Tibial artery (tissue), 4 donors: ENCODE measurements around the gene PCBP4.
A peak's percentile ranks its signal among the peaks of the same experiment; 100 is the strongest.

Source experiments
- DNase-seq, 2 donors: peaks; one replicate each; pipeline ENCODE4 v3.0.0-alpha.2; 2019
- H3K27ac ChIP-seq, 2 donors: fragments of 200-600 bp; sonication (generic) in 1 of 2; 1 replicate in 1 of 2; 2 replicates in 1 of 2; pipeline ENCODE4 v1.5.1; 2018 to 2019; ENCODE audit warnings: mild to moderate bottlenecking in 1 of 2
- H3K27me3 ChIP-seq, 2 donors: fragments of 200-600 bp; sonication (generic) in 1 of 2; one replicate each; pipeline versions ENCODE4 v1.5.1 to v1.6.0; 2016 to 2019
- H3K36me3 ChIP-seq, 3 donors: fragments of 200-600 bp; sonication (generic) in 2 of 3; one replicate each; pipeline ENCODE4 v1.5.1; 2016 to 2019; ENCODE audit warnings: mild to moderate bottlenecking in 2 of 3
- H3K4me1 ChIP-seq, 4 donors: fragments of 200-600 bp; sonication (generic) in 2 of 4; 1 replicate in 3 of 4; 2 replicates in 1 of 4; pipeline ENCODE4 v1.5.1; 2016 to 2019
- H3K4me3 ChIP-seq, 2 donors: fragments of 200-600 bp; sonication (generic) in 1 of 2; 1 replicate in 1 of 2; 2 replicates in 1 of 2; pipeline ENCODE4 v1.5.1; 2018 to 2019; ENCODE audit warnings: mild to moderate bottlenecking in 2 of 2
- H3K9me3 ChIP-seq, 3 donors: fragments of 200-600 bp; sonication (generic) in 1 of 3; one replicate each; pipeline ENCODE4 v1.5.1; 2016 to 2019
- CTCF ChIP-seq, 2 experiments: fragments of 200-600 bp in 1 of 2; fragments of 450-650 bp in 1 of 2; IDR thresholded peaks; one replicate each; pipeline ENCODE4 v1.5.1; 2017 to 2019; ENCODE audit warnings: antibody characterized with exemption in 2 of 2, mild to moderate bottlenecking in 1 of 2, moderate library complexity in 1 of 2
- intact Hi-C: fragments of 100-400 bp; cut with DNase I; formaldehyde crosslinking; loops from one replicate; pipeline ENCODE4 v1.15.0; 2023; ENCODE audit warnings: low total_unique reads

The PCBP4 gene

GRCh38 chr3:51980253-51980652, 13.0 kb upstream of the PCBP4 start:
- intact Hi-C loops, result loop anchor here (5.0 kb wide), 1 partner anchor 38 kb away; the partner anchor contains the start of genes PARP3 and RRP9
- H3K27ac ChIP-seq, result no peak overlapping the region
- no peaks in the 10 kb centered on the region for H3K36me3 ChIP-seq
- H3K4me3 ChIP-seq, result no peak overlapping the region
- no peaks in the 10 kb centered on the region for H3K27me3 ChIP-seq
- DNase-seq, result no peak
- TF ChIP-seq CTCF (IDR thresholded peaks at IDR 0.05), result no peak
- peaks cover 0 to 49% (median 28%) of the 10 kb centered on the region in 4 donors for H3K4me1 ChIP-seq
- no peaks in the 10 kb centered on the region for H3K9me3 ChIP-seq

DNA sequence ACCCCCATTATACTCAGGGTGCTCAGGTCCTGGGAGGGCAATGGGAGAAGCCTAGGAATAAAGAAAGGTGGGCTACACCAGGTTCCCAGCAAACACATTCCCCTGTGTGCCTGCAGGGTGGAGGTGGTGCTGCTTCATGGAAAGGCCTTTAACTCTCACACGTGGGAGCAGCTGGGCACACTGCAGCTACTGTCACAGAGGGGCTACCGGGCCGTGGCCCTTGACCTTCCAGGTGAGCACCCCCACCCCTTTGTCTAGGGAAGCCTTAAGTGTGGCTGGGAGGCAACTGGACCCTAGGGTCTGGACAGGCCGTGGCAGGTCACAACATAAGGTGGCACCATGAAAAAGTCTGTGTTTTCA, 10.9 kb upstream of the PCBP4 start:
- Histone ChIP-seq H3K36me3 (no peaks in the 10 kb centered on the region), H3K4me1 (peaks cover 0 to 46% (median 31%) of the 10 kb centered on the region in 4 donors), H3K27me3 (no peaks in the 10 kb centered on the region), H3K27ac (no peak overlapping the region), H3K9me3 (no peaks in the 10 kb centered on the region), H3K4me3 (no peak overlapping the region)
- no peak for TF ChIP-seq CTCF (IDR thresholded peaks at IDR 0.05)
- intact Hi-C loops, result loop anchor here (10.0 kb wide), 1 partner anchor 1633 kb away; the partner anchor contains the start of genes RASSF1 and ZMYND10
- no peak for DNase-seq

- intact Hi-C loops, result loop anchor here (10.0 kb wide), 1 partner anchor 1633 kb away; the partner anchor contains the start of genes RASSF1 and ZMYND10
- H3K36me3 ChIP-seq, result no peaks in the 10 kb centered on the region
- no peak for TF ChIP-seq CTCF (IDR thresholded peaks at IDR 0.05)
- H3K27ac ChIP-seq, result no peak overlapping the region
- no peaks in the 10 kb centered on the region for H3K9me3 ChIP-seq
- H3K4me1 ChIP-seq, result peaks cover 0 to 43% (median 30%) of the 10 kb centered on the region in 4 donors
- no peaks in the 10 kb centered on the region for H3K27me3 ChIP-seq
- no peak overlapping the region for H3K4me3 ChIP-seq
- DNase-seq, result no peak
Measured at GRCh38 chr3:51977446-51978142, 10.3 kb upstream of the PCBP4 start.

GRCh38 chr3:51975852-51976549, 8.7 kb upstream of the PCBP4 start:
- TF ChIP-seq CTCF (IDR thresholded peaks at IDR 0.05), result no peak
- peak overlapping the region; percentile 70 to 84 for H3K4me3 ChIP-seq
- no peaks in the 10 kb centered on the region for H3K9me3 ChIP-seq
- DNase-seq, result peak; percentile 81 to 90
- intact Hi-C loops, result loop anchor here (10.0 kb wide), 1 partner anchor 1631 kb away; the partner anchor contains the start of genes RASSF1 and ZMYND10
- H3K27me3 ChIP-seq, result no peaks in the 10 kb centered on the region
- peaks cover 0 to 35% (median 22%) of the 10 kb centered on the region in 4 donors for H3K4me1 ChIP-seq
- H3K27ac ChIP-seq, result peak overlapping the region; percentile 95 to 97
- H3K36me3 ChIP-seq, result no peaks in the 10 kb centered on the region

- H3K27ac ChIP-seq, result peak within 1 kb of the TSS; percentile 95 to 97
- TF ChIP-seq CTCF (IDR thresholded peaks at IDR 0.05), result no peak
- H3K4me3 ChIP-seq, result peak within 1 kb of the TSS; percentile 70 to 84
- H3K36me3 ChIP-seq, result no peaks in the 10 kb centered on the region
- peaks cover 0 to 39% (median 22%) of the 10 kb centered on the region in 4 donors for H3K4me1 ChIP-seq
- H3K27me3 ChIP-seq, result no peaks in the 10 kb centered on the region
- H3K9me3 ChIP-seq, result no peaks in the 10 kb centered on the region
- DNase-seq, result peak; percentile 56 to 86
- intact Hi-C loops, result loop anchor here (10.0 kb wide), 1 partner anchor 1630 kb away; the partner anchor contains the start of genes RASSF1 and ZMYND10
Measured at GRCh38 chr3:51974963-51975851, 8.0 kb upstream of the PCBP4 start, which contains the start of gene ABHD14A. Gene ABHD14A, plus strand, starts transcription at chr3:51975064. Its CDS starts 72 bp downstream, at chr3:51975136.
